GM19452 (cell line): Measurements from ENCODE around the gene HIGD1A.
A peak's percentile ranks its signal among the peaks of the same experiment; 100 is the strongest.

ENCODE experiments used
- ATAC-seq: cut with Tn5 transposase; IDR thresholded peaks from one replicate; pipeline ENCODE4 v1.9.1; 2021; ENCODE audit not compliant: unreplicated experiment

HIGD1A gene

DNA sequence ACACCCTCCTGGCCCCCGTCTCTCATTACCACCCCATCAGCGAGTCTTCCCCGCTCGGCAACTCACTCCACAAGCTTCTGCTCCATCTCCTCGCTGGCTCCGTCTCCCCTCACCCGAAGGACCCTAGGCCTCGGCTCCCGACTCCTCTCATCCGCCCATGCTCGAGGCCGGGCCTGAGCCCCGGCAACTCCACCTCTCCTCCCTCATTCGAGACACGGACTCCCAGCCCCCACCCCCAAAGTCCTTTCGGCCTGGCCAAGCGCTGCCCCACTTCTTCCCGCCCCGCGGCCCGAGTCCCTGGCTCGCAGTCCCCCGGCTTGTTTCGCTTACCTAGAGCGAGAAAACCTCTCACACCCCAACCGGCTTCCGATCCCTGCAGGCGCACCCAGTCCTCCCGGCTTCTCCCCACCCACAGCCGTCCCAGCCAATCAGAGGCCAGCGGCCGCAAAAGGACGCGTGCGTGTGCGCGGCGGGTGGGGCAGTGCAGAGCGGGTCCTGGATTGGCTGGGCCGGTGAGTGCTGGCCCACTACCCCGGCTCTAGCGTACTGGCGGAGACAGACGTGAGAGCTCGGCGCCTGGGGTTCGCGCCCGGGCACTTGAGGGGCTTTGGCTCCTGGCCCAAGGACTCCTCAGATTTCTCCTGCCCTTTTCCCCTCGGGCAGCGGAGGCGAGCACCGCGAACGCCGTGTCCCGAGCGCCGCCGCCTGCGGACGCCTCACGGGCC is at the start of gene HIGD1A:
Gene HIGD1A (minus strand): TSS at position 385 of the 725 bp plus-strand sequence. CDS start 10,237 bp downstream, outside the sequence.
- peak; percentile 100 for ATAC-seq

GRCh38 chr3:42853739-42854302 is 49.5 kb upstream of the HIGD1A start:
- ATAC-seq, result no peak

DNA sequence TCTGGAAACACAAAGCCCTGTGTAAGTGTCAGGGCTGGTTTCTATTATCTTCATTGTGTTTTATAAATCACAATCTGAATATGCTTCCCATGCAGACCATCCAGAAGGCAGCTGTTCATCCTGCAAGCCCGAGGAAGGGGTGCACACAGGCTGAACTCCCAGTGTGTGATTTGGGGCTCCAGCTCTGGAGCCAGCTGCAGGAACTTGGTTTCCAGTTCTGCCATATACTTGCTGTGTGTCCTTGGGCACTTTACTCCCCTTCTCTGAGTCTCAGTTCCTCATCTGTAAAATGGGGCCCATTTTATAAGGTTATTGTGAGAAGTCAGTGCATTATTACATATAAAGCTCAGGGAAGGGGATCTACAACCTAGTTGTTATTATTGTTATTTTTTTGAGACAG is 48.8 kb upstream of the HIGD1A start:
- ATAC-seq, result no peak

DNA sequence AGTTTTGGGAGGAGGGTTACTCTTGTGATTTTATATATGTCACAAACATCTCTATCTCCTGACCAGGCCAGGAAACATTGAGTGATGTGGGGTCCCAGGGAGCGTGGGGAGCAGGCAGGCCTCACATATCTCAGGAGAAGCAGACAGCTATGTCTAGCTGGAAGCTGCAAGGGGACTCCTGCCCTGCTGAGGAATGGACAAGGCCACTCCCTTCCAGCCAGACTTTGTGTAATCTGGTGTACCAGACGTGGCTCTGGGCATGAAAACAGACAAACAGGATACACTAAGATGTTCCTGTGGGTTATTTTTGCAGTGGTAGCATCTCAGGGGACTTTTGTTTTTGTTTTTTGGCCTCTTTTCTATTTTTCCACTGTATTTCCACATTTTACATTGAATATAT is 48.2 kb upstream of the HIGD1A start:
- no peak for ATAC-seq

- ATAC-seq, result no peak
These were observed 47.0 kb upstream of the HIGD1A start for GRCh38 chr3:42851228-42851834.

DNA sequence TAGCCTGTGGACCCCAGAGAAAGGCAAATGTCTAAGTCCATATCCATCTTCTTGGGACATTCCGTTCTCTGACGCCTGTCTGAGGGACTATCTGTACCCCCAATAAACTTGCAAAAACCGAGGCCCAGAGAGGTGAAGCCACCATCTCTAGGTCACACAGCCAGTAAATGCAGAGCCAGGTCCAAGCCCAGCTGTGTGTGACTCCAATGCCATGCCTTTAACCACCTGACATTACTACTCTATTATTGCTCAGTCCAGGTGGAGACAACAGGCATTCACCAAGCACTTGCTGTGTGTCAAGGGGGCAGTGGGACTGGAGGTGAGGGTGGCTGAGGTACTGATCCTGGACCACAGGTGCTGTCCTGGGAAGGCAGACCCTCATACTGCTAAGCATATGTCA is 46.0 kb upstream of the HIGD1A start:
- no peak for ATAC-seq

- no peak for ATAC-seq
These were observed 44.7 kb upstream of the HIGD1A start for GRCh38 chr3:42849017-42849416.

- no peak for ATAC-seq
These were observed 43.4 kb upstream of the HIGD1A start for GRCh38 chr3:42847731-42848130.

GRCh38 chr3:42846685-42847522 is 42.6 kb upstream of the HIGD1A start:
- peak; percentile 76 for ATAC-seq

DNA sequence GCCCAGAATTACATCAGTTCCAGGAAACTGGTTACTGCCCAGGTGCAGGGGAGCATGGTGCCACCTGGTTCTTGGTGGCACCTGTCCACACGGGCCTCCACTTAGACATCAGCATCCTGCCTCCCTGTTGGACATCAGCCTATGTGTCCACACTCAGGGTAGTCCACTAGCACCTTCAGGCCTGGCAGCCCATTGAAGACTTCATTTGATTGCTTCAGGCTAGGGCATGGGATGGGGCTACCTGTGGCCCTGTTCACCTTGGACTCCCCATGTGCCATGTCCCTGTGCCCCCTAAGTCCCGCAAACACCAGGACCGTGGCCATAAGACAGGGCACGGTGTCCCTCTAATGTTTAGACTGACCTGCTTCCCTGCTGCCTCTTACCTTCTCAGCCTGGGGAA is 40.5 kb upstream of the HIGD1A start:
- no peak for ATAC-seq

DNA sequence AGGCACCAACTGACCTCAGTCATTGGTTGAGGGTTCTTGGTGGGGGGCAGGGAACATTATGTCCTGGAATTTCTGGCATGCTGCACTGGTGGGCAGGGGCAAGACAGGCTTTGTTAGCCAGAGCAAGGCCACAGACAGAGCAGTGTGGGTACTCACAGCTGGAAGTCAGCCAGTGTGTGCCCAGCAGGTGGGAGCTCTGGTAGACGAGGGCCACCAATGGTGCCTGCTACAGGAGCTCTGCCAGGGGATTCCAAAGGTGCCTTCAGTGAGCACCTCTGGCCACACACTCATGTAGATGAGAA is 40.1 kb upstream of the HIGD1A start:
- ATAC-seq, result no peak

DNA sequence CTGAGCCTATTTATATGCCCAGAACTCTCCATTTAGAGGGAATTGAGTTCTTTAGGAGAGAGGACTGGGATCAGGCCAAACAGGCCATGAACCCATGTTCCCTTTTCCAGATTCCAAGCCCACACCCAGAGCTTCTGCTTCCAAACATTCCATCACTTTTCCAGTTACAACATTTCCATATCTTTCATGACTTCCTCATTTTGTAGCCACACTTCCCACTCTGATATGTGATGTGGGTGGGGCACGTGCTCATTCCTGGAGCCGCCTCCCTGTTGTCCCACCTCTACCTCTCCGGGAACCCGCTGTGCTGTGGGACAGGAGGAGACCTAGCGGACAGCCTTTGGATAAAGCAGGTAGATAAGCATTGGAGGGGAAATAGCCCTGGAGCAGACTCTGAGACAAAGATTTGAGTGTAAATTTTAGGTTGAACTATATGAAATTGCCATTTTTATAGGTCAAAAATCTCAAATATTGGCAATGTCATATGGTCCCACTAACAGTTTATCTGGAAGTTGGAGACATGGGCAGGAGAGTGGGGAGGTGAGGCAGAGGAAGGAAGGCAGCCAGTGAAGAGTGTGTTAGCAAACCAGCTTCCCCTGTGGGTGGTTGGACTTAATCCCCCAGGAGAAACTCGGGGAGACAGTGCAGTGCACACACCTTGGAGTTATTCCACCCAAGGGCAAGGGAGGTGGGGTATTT is 39.6 kb upstream of the HIGD1A start:
- ATAC-seq, result no peak

- no peak for ATAC-seq
These were observed 37.0 kb upstream of the HIGD1A start for GRCh38 chr3:42841332-42841731.

DNA sequence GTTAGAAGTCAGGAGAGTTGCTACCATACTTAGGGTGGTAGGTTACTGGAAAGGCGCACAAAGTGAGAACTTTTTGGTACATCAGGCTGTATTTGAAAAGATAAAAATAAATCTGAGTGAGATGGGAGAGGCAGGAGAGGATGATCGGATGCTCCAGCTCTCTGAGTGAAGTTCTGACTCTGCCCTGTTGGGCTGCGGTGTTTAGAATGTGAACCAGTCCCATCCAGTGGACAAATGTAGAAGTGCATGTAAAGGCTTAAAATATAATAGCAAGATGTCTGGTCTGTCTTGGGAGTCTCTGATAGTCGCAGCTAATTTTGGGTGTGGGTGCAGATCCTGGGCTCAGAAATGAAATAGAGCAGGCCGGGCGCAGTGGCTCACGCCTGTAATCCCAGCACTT is 35.3 kb upstream of the HIGD1A start:
- peak; percentile 94 for ATAC-seq

GRCh38 chr3:42838571-42838970 is 34.3 kb upstream of the HIGD1A start:
- no peak for ATAC-seq

GRCh38 chr3:42836150-42837123 is 32.1 kb upstream of the HIGD1A start:
- ATAC-seq, result no peak

- ATAC-seq, result peak; percentile 66
These were observed 27.0 kb upstream of the HIGD1A start for GRCh38 chr3:42831321-42831713.

GRCh38 chr3:42830437-42831320 is 26.4 kb upstream of the HIGD1A start:
- no peak for ATAC-seq
